NCI-H446 treated with DMSO at 0.1 percent for 48 hours (cell line): Measurements from ENCODE around the gene CA11.
A peak's percentile ranks its signal among the peaks of the same experiment; 100 is the strongest.
"Not testable (repeated sequence)": the region's sequence is repeated elsewhere in the genome, so short reads cannot be mapped to it uniquely, and the experiment has no call there.

Experiments used
- DNase-seq: peaks from one replicate; lab custom pipeline; 2025; lab: John Stamatoyannopoulos, UW

The CA11 gene

GRCh38 chr19:48669903-48670668, 24.1 kb upstream of the CA11 start:
- no peak for DNase-seq

- DNase-seq = no peak
These were observed 22.8 kb upstream of the CA11 start for GRCh38 chr19:48668761-48669160.

GRCh38 chr19:48668332-48668731, 22.3 kb upstream of the CA11 start:
- no peak for DNase-seq

GRCh38 chr19:48665786-48666185, 19.8 kb upstream of the CA11 start:
- no peak for DNase-seq

- DNase-seq = no peak
These were observed 18.5 kb upstream of the CA11 start for GRCh38 chr19:48664476-48664875.

GRCh38 chr19:48663667-48664066, 17.7 kb upstream of the CA11 start:
- DNase-seq = no peak

- no peak for DNase-seq
These were observed 15.7 kb upstream of the CA11 start for GRCh38 chr19:48661711-48662090.

- DNase-seq = peak; percentile 97
These were observed 15.1 kb upstream of the CA11 start for GRCh38 chr19:48660852-48661710.

GRCh38 chr19:48659768-48660167, 13.8 kb upstream of the CA11 start:
- DNase-seq = no peak

GRCh38 chr19:48658483-48658882, 12.5 kb upstream of the CA11 start:
- DNase-seq = no peak

- not testable (repeated sequence) for DNase-seq
These were observed 11.8 kb upstream of the CA11 start for GRCh38 chr19:48657828-48658227.

- no peak for DNase-seq
These were observed 11.0 kb upstream of the CA11 start for GRCh38 chr19:48656840-48657474.

- DNase-seq = peak; percentile 68
These were observed 8.5 kb upstream of the CA11 start for GRCh38 chr19:48654299-48655059.

- no peak for DNase-seq
These were observed 5.7 kb upstream of the CA11 start for GRCh38 chr19:48651683-48652048.

GRCh38 chr19:48650974-48651682, 5.1 kb upstream of the CA11 start:
- DNase-seq = no peak

- no peak for DNase-seq
These were observed 2.1 kb upstream of the CA11 start for GRCh38 chr19:48648134-48648533.

GRCh38 chr19:48646722-48647216, 782 bp upstream of the CA11 start:
- peak; percentile 70 for DNase-seq

- no peak for DNase-seq
These were observed 377 bp downstream of the CA11 start for GRCh38 chr19:48645620-48646000.

GRCh38 chr19:48644839-48645619, 958 bp downstream of the CA11 start:
- DNase-seq = peak; percentile 50

- no peak for DNase-seq
These were observed 1.6 kb downstream of the CA11 start for GRCh38 chr19:48644355-48644754.

- no peak for DNase-seq
These were observed 3.1 kb downstream of the CA11 start for GRCh38 chr19:48642862-48643261.
